Measurements from ENCODE around the gene PSMD1.
"Not testable (repeated sequence)": the region's sequence is repeated elsewhere in the genome, so short reads cannot be mapped to it uniquely, and the experiment has no call there.

PSMD1 gene

GRCh38 chr2:231140808-231141207 is 84.1 kb downstream of the PSMD1 start:
- not testable (repeated sequence) for DNase-seq (ENCODE audit: low spot score); FAIRE-seq

GRCh38 chr2:231144896-231145295 is 88.2 kb downstream of the PSMD1 start:
- peak; percentile 8 for FAIRE-seq
- DNase-seq (ENCODE audit: low spot score), result no peak

- DNase-seq (ENCODE audit: low spot score), result no peak
- no peak for FAIRE-seq
These were observed 90.0 kb downstream of the PSMD1 start for GRCh38 chr2:231146665-231147064.

- DNase-seq (ENCODE audit: low spot score), result no peak
- FAIRE-seq, result no peak
These were observed 96.3 kb downstream of the PSMD1 start for GRCh38 chr2:231152800-231153557.

GRCh38 chr2:231159306-231159705 is 102.6 kb downstream of the PSMD1 start:
- FAIRE-seq, result no peak
- no peak for DNase-seq (ENCODE audit: low spot score)

- DNase-seq (ENCODE audit: low spot score), result no peak
- no peak for FAIRE-seq
These were observed 104.0 kb downstream of the PSMD1 start for GRCh38 chr2:231160701-231161100.

GRCh38 chr2:231161252-231161839 is 104.7 kb downstream of the PSMD1 start:
- DNase-seq (ENCODE audit: low spot score) (peak; percentile 45), FAIRE-seq (no peak)

- peak; percentile 90 for DNase-seq (ENCODE audit: low spot score)
- FAIRE-seq, result peak; percentile 99
These were observed 105.2 kb downstream of the PSMD1 start for GRCh38 chr2:231161877-231162329.

- DNase-seq (ENCODE audit: low spot score), result no peak
- no peak for FAIRE-seq
These were observed 106.3 kb downstream of the PSMD1 start for GRCh38 chr2:231163011-231163410.

GRCh38 chr2:231163414-231164095 is 106.9 kb downstream of the PSMD1 start:
- peak; percentile 8 for FAIRE-seq
- no peak for DNase-seq (ENCODE audit: low spot score)

GRCh38 chr2:231167745-231168459 is 111.2 kb downstream of the PSMD1 start:
- no peak for FAIRE-seq

GRCh38 chr2:231168460-231169139 is 111.9 kb downstream of the PSMD1 start:
- FAIRE-seq (no peak), DNase-seq (ENCODE audit: low spot score) (no peak)

More at GRCh38 chr2:231167745-231168459, 111.2 kb downstream of the PSMD1 start:
- no peak for DNase-seq (ENCODE audit: low spot score)

- DNase-seq (ENCODE audit: low spot score) (no peak), FAIRE-seq (no peak)
These were observed 112.8 kb downstream of the PSMD1 start for GRCh38 chr2:231169488-231169887.

- DNase-seq (ENCODE audit: low spot score) (no peak), FAIRE-seq (no peak)
These were observed 113.4 kb downstream of the PSMD1 start for GRCh38 chr2:231170055-231170454.

GRCh38 chr2:231172025-231172424 is 115.4 kb downstream of the PSMD1 start:
- no peak for FAIRE-seq

GRCh38 chr2:231174211-231174651 is 117.6 kb downstream of the PSMD1 start:
- DNase-seq (ENCODE audit: low spot score) (no peak), FAIRE-seq (no peak)

More at GRCh38 chr2:231172025-231172424, 115.4 kb downstream of the PSMD1 start:
- DNase-seq (ENCODE audit: low spot score), result no peak

GRCh38 chr2:231176066-231176465 is 119.4 kb downstream of the PSMD1 start:
- no peak for FAIRE-seq
- DNase-seq (ENCODE audit: low spot score), result no peak

- no peak for DNase-seq (ENCODE audit: low spot score)
- FAIRE-seq, result no peak
These were observed 120.7 kb downstream of the PSMD1 start for GRCh38 chr2:231177156-231178025.

- not testable (repeated sequence) for FAIRE-seq; DNase-seq (ENCODE audit: low spot score)
These were observed 122.1 kb downstream of the PSMD1 start for GRCh38 chr2:231178805-231179204.

Measured in RCC 7860 (cell line).